Activated CD8-positive, alpha-beta memory T cell treated with anti-CD3 and anti-CD28 coated beads for 1 hour (primary cell): ENCODE measurements around the gene GPSM3.

Experiments used
- DNase-seq, 2 donors: peaks; one replicate each; pipeline ENCODE4 v3.0.0-alpha.2; 2020; ENCODE audit warnings: low read depth in 1 of 2; ENCODE audit errors: extremely low read depth in 1 of 2

GPSM3 gene

GRCh38 chr6:32175711-32176475, 16.6 kb downstream of the GPSM3 start, which contains the start of gene AGPAT1:
AGPAT1 (minus strand) TSS chr6:32176084; CDS start chr6:32171496, 4,588 bp downstream.
- DNase-seq: peak; percentile 93 to 94

- no peak for DNase-seq
These were observed 17.1 kb downstream of the GPSM3 start for GRCh38 chr6:32175322-32175710.

- DNase-seq: no peak
These were observed 18.0 kb downstream of the GPSM3 start for GRCh38 chr6:32174416-32174815.

GRCh38 chr6:32173051-32173727, 19.3 kb downstream of the GPSM3 start:
- DNase-seq: no peak

- DNase-seq: no peak
These were observed 21.2 kb downstream of the GPSM3 start for GRCh38 chr6:32171234-32171633.

- no peak for DNase-seq
These were observed 22.1 kb downstream of the GPSM3 start for GRCh38 chr6:32170294-32170693.

GRCh38 chr6:32168807-32169591, 23.4 kb downstream of the GPSM3 start:
- DNase-seq: no peak

GRCh38 chr6:32168350-32168749, 24.1 kb downstream of the GPSM3 start:
- no peak for DNase-seq

- DNase-seq: no peak
These were observed 24.6 kb downstream of the GPSM3 start for GRCh38 chr6:32167761-32168262.

- no peak for DNase-seq
These were observed 25.2 kb downstream of the GPSM3 start for GRCh38 chr6:32167154-32167760.

GRCh38 chr6:32166411-32167061, 25.9 kb downstream of the GPSM3 start:
- DNase-seq: no peak

- no peak for DNase-seq
These were observed 28.1 kb downstream of the GPSM3 start, which contains the start of gene EGFL8 for GRCh38 chr6:32164295-32164694. EGFL8 (plus strand) TSS chr6:32164595; CDS start chr6:32166166, 1,571 bp downstream.

- no peak for DNase-seq
These were observed 28.7 kb downstream of the GPSM3 start for GRCh38 chr6:32163559-32164258.

GRCh38 chr6:32158052-32158451, 34.4 kb downstream of the GPSM3 start:
- no peak for DNase-seq

- no peak for DNase-seq
These were observed 35.6 kb downstream of the GPSM3 start for GRCh38 chr6:32156891-32157290.

- peak in 1 of 2 donors; percentile 41 for DNase-seq
These were observed 37.8 kb downstream of the GPSM3 start for GRCh38 chr6:32154514-32155161.

- peak; percentile 62 to 66 for DNase-seq
These were observed 38.6 kb downstream of the GPSM3 start, which contains the start of gene PPT2 for GRCh38 chr6:32153564-32154513. PPT2 (plus strand) TSS chr6:32154141; CDS start chr6:32154595, 454 bp downstream.
